ENCODE measurements around the gene OR1E1.

GRCh38 chr17:3433741-3434140 lies 35.5 kb upstream of the OR1E1 start, which contains the start of gene OR1E2:
- TF ChIP-seq CTCF (IDR thresholded peaks at IDR 0.05) (no peak), POLR2A (IDR thresholded peaks at IDR 0.05) (no peak)

All from right lobe of liver (tissue), 4 donors.